ENCODE results near the gene OR9G4. TPM values are rescaled to one million over a fixed set of nuclear protein-coding genes. Genes with fewer than 3 reads are reported as not detected.

Gene OR9G4
- total RNA-seq = not detected

DNA sequence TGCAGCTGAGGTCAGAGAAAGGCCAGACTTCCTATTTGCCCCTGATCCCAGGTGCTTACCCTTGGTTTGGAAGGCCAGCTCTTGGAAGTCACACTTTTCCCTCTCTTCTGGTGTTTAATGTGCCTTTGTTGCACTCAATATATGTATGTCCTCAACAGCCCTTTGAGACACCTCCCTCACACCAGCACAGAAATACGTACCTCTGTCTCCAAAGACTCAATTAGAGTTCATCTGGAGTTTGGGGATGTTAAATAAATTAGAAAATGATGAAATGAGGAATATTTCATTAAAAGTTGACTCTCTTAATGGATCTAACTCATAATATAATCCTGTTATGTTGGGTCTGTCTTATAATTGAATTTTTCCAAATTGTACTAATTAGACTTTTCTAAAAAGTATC lies at the start of gene OR9G4:
Gene OR9G4 (minus strand): TSS at position 101 of the 400 bp plus-strand sequence. CDS start 4,931 bp downstream, outside the sequence.
- no peak within 1 kb of the TSS for H3K27ac ChIP-seq
- no peaks in the 10 kb centered on the region for H3K9me3 ChIP-seq
- intact Hi-C loops (cut with DNase I; ENCODE audit: low total_unique reads) = no loop called here
- no peak for DNase-seq (ENCODE audit: low spot score in 2 of 2)
- H3K4me3 ChIP-seq = no peak within 1 kb of the TSS
- no peaks in the 10 kb centered on the region for H3K27me3 ChIP-seq
- H3K36me3 ChIP-seq = no peaks in the 10 kb centered on the region
- TF ChIP-seq, protein P1, sequence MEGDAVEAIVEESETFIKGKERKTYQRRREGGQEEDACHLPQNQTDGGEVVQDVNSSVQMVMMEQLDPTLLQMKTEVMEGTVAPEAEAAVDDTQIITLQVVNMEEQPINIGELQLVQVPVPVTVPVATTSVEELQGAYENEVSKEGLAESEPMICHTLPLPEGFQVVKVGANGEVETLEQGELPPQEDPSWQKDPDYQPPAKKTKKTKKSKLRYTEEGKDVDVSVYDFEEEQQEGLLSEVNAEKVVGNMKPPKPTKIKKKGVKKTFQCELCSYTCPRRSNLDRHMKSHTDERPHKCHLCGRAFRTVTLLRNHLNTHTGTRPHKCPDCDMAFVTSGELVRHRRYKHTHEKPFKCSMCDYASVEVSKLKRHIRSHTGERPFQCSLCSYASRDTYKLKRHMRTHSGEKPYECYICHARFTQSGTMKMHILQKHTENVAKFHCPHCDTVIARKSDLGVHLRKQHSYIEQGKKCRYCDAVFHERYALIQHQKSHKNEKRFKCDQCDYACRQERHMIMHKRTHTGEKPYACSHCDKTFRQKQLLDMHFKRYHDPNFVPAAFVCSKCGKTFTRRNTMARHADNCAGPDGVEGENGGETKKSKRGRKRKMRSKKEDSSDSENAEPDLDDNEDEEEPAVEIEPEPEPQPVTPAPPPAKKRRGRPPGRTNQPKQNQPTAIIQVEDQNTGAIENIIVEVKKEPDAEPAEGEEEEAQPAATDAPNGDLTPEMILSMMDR (IDR thresholded peaks at IDR 0.05) = no peak
- TF ChIP-seq POLR2AphosphoS5 (IDR thresholded peaks at IDR 0.05) (no peak), POLR2A (IDR thresholded peaks at IDR 0.05) (no peak)
- no peaks in the 10 kb centered on the region for H3K4me1 ChIP-seq

DNA sequence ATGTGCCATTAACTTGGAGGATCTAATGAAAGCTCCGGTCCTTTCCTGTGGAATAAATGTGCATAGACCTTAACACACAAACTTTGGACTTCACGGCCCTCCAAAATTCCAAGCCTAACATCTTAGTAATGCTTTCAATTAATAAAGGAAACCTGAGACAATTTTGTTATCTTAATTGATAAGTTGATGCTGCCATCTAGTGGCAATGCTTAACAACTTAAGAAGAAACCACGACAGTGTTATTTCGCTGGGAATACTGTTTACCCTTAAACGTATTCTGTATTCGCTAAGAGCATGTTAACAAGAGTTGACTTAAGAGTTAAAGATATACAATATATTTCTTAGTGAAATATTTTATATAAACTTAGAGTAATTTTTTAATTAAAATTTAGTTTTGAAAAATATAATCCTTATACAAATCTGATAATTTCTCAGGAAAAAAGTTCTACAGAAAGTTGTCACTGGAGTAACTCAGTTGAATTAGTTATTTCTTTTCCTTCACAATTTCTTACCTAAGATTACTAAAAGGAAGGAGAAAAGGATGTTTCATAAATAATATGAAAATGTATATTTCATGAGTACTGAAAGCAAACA lies 35.0 kb upstream of the OR9G4 start:
- Histone ChIP-seq H3K4me3 (no peak overlapping the region), H3K27ac (no peak overlapping the region), H3K9me3 (peaks cover 0 to 5% of the 10 kb centered on the region in 2 donors), H3K27me3 (no peaks in the 10 kb centered on the region), H3K4me1 (no peaks in the 10 kb centered on the region), H3K36me3 (no peaks in the 10 kb centered on the region)
- no peak for DNase-seq (ENCODE audit: low spot score in 2 of 2)
- intact Hi-C loops (cut with DNase I; ENCODE audit: low total_unique reads) = no loop called here
- no peak for TF ChIP-seq POLR2AphosphoS5 (IDR thresholded peaks at IDR 0.05)
- TF ChIP-seq, protein P1 (IDR thresholded peaks at IDR 0.05) = peak in 2 of 3 donors; percentile 27 to 31

GRCh38 chr11:56782167-56782847 lies 33.8 kb upstream of the OR9G4 start:
- peaks cover 0 to 5% of the 10 kb centered on the region in 2 donors for H3K9me3 ChIP-seq
- H3K27me3 ChIP-seq = no peaks in the 10 kb centered on the region
- H3K27ac ChIP-seq = no peak overlapping the region
- no peaks in the 10 kb centered on the region for H3K36me3 ChIP-seq
- H3K4me3 ChIP-seq = no peak overlapping the region
- intact Hi-C loops (cut with DNase I; ENCODE audit: low total_unique reads) = no loop called here
- no peak for DNase-seq (ENCODE audit: low spot score in 2 of 2)
- H3K4me1 ChIP-seq = no peaks in the 10 kb centered on the region
- TF ChIP-seq POLR2AphosphoS5 (IDR thresholded peaks at IDR 0.05) (no peak), POLR2A (IDR thresholded peaks at IDR 0.05) (no peak)
- TF ChIP-seq, protein P1 (IDR thresholded peaks at IDR 0.05) = no peak

GRCh38 chr11:56776809-56777208 lies 28.3 kb upstream of the OR9G4 start:
- Histone ChIP-seq H3K36me3 (no peaks in the 10 kb centered on the region), H3K4me1 (no peaks in the 10 kb centered on the region), H3K27me3 (no peaks in the 10 kb centered on the region), H3K4me3 (no peak overlapping the region), H3K27ac (no peak overlapping the region), H3K9me3 (no peaks in the 10 kb centered on the region)
- intact Hi-C loops (cut with DNase I; ENCODE audit: low total_unique reads) = no loop called here
- DNase-seq (ENCODE audit: low spot score in 2 of 2) = no peak
- no peak for TF ChIP-seq POLR2AphosphoS5 (IDR thresholded peaks at IDR 0.05)

DNA sequence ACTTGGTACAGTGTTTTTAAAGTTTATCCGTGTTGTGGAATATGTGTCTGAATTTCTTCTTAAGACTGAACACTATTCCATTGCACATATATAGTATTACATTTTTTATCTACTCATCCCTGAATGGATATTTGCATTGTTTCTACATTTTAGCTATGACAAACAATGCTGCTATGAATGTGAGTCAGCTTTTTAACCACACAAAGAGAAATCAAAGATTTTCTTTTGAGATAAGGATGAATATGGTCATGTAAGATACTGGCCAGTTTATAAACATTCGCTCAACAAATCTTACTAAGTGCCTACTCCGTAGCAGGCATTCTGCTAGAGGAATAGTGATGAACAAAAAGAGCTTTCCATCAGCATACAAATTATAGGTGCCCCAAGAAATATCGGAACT lies 16.5 kb upstream of the OR9G4 start:
- H3K4me1 ChIP-seq = no peaks in the 10 kb centered on the region
- intact Hi-C loops (cut with DNase I; ENCODE audit: low total_unique reads) = no loop called here
- H3K36me3 ChIP-seq = no peaks in the 10 kb centered on the region
- H3K9me3 ChIP-seq = no peaks in the 10 kb centered on the region
- no peak overlapping the region for H3K27ac ChIP-seq
- DNase-seq (ENCODE audit: low spot score in 2 of 2) = no peak
- H3K27me3 ChIP-seq = no peaks in the 10 kb centered on the region
- H3K4me3 ChIP-seq = no peak overlapping the region
- TF ChIP-seq POLR2A (IDR thresholded peaks at IDR 0.05) (no peak), POLR2AphosphoS5 (IDR thresholded peaks at IDR 0.05) (no peak)
- TF ChIP-seq, protein P1 (IDR thresholded peaks at IDR 0.05) = no peak

Data from breast epithelium (tissue), 4 donors.